MM.1S (cell line): Measurements from ENCODE around the gene RPS16.

Experiments
- DNase-seq: peaks from one replicate; pipeline ENCODE4 v3.0.0-alpha.2; 2015
- H2AFZ ChIP-seq: fragments of 300-600 bp; sonication (generic); 2 replicates; pipeline ENCODE4 v1.6.0; 2016; ENCODE audit warnings: antibody characterized with exemption, low read length
- H3F3A ChIP-seq: fragments of 300-600 bp; sonication (generic); 2 replicates; pipeline ENCODE4 v1.6.1; 2016; ENCODE audit warnings: mild to moderate bottlenecking, antibody characterized with exemption, low read length, moderate library complexity, mixed read lengths; ENCODE audit not compliant: insufficient read depth
- H3K27ac ChIP-seq: fragments of 300-600 bp; sonication (generic); 2 replicates; pipeline ENCODE4 v1.5.1; 2016; ENCODE audit warnings: mild to moderate bottlenecking, low read length
- H3K27me3 ChIP-seq: fragments of 300-600 bp; sonication (generic); replicated peaks from 2 replicates; pipeline ENCODE4 v1.6.0; 2016; ENCODE audit warnings: low read length; ENCODE audit not compliant: insufficient read depth
- H3K36me3 ChIP-seq: fragments of 300-600 bp; sonication (generic); replicated peaks from 2 replicates; pipeline ENCODE4 v1.6.1; 2016; ENCODE audit warnings: mild to moderate bottlenecking, low read length, mixed read lengths; ENCODE audit not compliant: insufficient read depth
- H3K4me1 ChIP-seq: fragments of 300-600 bp; sonication (generic); 2 replicates; pipeline ENCODE4 v1.6.1; 2016; ENCODE audit warnings: low read length, mixed read lengths
- H3K4me2 ChIP-seq: fragments of 300-600 bp; sonication (generic); 2 replicates; pipeline ENCODE4 v1.6.0; 2016; ENCODE audit warnings: low read depth, low read length
- H3K4me3 ChIP-seq: fragments of 300-600 bp; sonication (generic); 2 replicates; pipeline ENCODE4 v1.5.1; 2016; ENCODE audit warnings: low read length, mixed read lengths
- H3K79me2 ChIP-seq: fragments of 300-600 bp; sonication (generic); 2 replicates; pipeline ENCODE4 v1.6.1; 2016; ENCODE audit warnings: mixed run types, low read length, mixed read lengths
- H3K9ac ChIP-seq: fragments of 300-600 bp; sonication (generic); 2 replicates; pipeline ENCODE4 v1.6.1; 2016; ENCODE audit warnings: low read length, mixed read lengths
- H3K9me2 ChIP-seq: fragments of 300-600 bp; sonication (generic); replicated peaks from 2 replicates; pipeline ENCODE4 v1.6.1; 2016; ENCODE audit warnings: mild to moderate bottlenecking, low read length, mixed read lengths; ENCODE audit not compliant: insufficient read depth
- H3K9me3 ChIP-seq: fragments of 300-600 bp; sonication (generic); replicated peaks from 2 replicates; pipeline ENCODE4 v1.6.1; 2016; ENCODE audit warnings: mild to moderate bottlenecking, low read length, mixed read lengths; ENCODE audit not compliant: insufficient read depth
- H4K20me1 ChIP-seq: fragments of 300-600 bp; sonication (generic); 2 replicates; pipeline ENCODE4 v1.6.1; 2016; ENCODE audit warnings: mild to moderate bottlenecking, low read length, moderate library complexity, mixed read lengths; ENCODE audit not compliant: insufficient read depth
- CTCF ChIP-seq: fragments of 300-600 bp; sonication (generic); IDR thresholded peaks from 2 replicates; pipeline ENCODE4 v1.5.1; 2016; ENCODE audit warnings: antibody characterized with exemption, low read length, mixed read lengths
- EZH2 ChIP-seq: fragments of 300-600 bp; sonication (generic); optimal IDR thresholded peaks from 2 replicates; pipeline ENCODE3; 2017; ENCODE audit warnings: low read depth, mild to moderate bottlenecking, antibody characterized with exemption, low read length, mixed read lengths
- EZH2phosphoT487 ChIP-seq: fragments of 300-600 bp; sonication (generic); IDR thresholded peaks from 2 replicates; pipeline ENCODE4 v1.6.1; 2018; ENCODE audit warnings: antibody characterized with exemption, low read length

RPS16 gene

GRCh38 chr19:39472746-39473442 lies 37.1 kb upstream of the RPS16 start:
- no peak overlapping the region for H2AFZ ChIP-seq
- H3K9ac ChIP-seq = no peak overlapping the region
- TF ChIP-seq EZH2phosphoT487 (no peak), EZH2 (no peak), CTCF (no peak)
- no peak overlapping the region for H3K27ac ChIP-seq
- no peaks in the 10 kb centered on the region for H3K9me3 ChIP-seq
- no peaks in the 10 kb centered on the region; the same call in 1 of the 2 replicates for H3K79me2 ChIP-seq
- DNase-seq = no peak
- H3F3A ChIP-seq = 0 out of 2 replicates have a peak, but pooled peaks cover 5% of the 10 kb centered on the region
- H3K36me3 ChIP-seq = peaks cover 10% of the 10 kb centered on the region
- no peak overlapping the region for H3K4me2 ChIP-seq
- no peaks in the 10 kb centered on the region for H4K20me1 ChIP-seq
- no peaks in the 10 kb centered on the region for H3K4me1 ChIP-seq
- H3K27me3 ChIP-seq = no peaks in the 10 kb centered on the region
- H3K4me3 ChIP-seq = no peak overlapping the region
- H3K9me2 ChIP-seq = no peaks in the 10 kb centered on the region

DNA sequence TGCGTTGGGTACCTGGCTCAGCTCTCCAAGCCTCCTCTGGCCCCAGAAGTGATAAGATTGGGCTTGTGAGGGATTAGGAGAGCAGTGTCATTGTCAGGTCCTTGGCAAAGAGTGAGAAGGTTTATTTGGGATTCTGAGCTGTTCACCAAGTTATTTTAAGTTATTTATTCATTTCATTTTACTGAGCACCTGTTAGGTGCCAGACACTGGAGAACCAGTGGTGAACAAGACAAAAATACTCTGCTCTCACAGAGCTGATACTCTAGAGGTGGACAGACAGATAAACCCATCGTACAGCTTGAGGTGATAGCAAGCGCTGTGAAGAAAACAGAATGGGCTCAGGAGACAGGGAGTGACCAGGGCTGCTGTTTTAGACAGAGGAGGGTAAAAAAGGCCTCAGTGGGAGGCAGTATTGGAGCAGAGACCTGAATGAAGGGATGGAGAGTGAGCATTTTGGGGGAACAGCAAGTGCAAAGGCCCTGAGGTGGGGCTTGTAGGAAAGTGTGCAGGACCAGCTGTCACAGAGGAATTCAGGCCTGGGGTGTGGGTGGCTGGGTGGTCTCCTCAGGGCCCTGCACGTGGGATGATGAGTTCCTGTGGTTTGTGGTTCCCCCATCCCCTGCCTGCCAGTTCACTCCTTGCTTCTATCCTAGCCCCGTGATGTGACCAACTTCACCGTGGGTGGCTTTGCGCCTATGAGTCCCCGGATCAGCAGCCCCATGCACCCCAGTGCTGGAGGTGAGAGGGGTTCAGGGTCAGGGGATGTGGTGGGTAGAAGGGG lies 36.2 kb upstream of the RPS16 start:
- no peaks in the 10 kb centered on the region for H3K4me1 ChIP-seq
- H3K4me3 ChIP-seq = no peak overlapping the region
- H3K9me3 ChIP-seq = no peaks in the 10 kb centered on the region
- no peaks in the 10 kb centered on the region; the same call in 1 of the 2 replicates for H3K79me2 ChIP-seq
- no peak for DNase-seq
- H4K20me1 ChIP-seq = no peaks in the 10 kb centered on the region
- no peak overlapping the region for H3K4me2 ChIP-seq
- no peak overlapping the region for H3K9ac ChIP-seq
- TF ChIP-seq EZH2phosphoT487 = no peak
- TF ChIP-seq CTCF = no peak
- TF ChIP-seq EZH2 = no peak
- 0 out of 2 replicates have a peak, but pooled peaks cover 3% of the 10 kb centered on the region for H3F3A ChIP-seq
- no peak overlapping the region for H3K27ac ChIP-seq
- no peaks in the 10 kb centered on the region for H3K27me3 ChIP-seq
- H3K9me2 ChIP-seq = no peaks in the 10 kb centered on the region
- H2AFZ ChIP-seq = no peak overlapping the region
- H3K36me3 ChIP-seq = peaks cover 10% of the 10 kb centered on the region

DNA sequence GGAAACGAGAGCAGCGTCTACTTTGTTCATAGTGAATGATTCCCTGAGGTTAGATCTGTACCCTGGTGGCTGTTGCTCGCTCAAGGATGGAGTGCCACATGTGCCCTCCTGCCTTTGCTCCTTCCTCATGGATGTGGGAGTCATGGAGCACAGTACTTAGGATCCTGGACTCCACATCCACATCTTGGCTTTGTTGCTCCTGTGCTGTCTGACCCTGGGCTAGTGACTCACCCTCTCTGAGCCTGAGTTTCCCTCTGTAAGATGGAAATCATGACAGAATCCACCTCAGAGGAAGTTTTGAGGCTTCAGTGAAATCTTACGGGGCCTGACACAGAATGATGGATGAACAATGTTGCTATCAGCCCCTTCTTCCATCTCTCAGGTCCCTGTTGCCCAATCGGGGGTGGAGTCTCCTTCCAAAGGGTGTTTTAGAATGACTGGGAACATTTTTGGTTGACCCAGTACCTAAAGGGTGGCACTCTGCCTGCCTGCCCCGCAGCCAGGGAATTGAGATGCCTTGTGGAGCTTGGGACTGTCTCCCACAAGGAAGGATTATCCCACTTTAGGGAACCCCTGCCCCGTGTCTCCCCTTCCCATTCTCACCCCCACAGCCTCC lies 35.1 kb upstream of the RPS16 start:
- Histone ChIP-seq H3K9me3 (no peaks in the 10 kb centered on the region), H3F3A (0 out of 2 replicates have a peak, but pooled peaks cover 3% of the 10 kb centered on the region), H3K27me3 (no peaks in the 10 kb centered on the region), H3K9ac (no peak overlapping the region), H3K4me3 (no peak overlapping the region), H3K27ac (no peak overlapping the region), H2AFZ (no peak overlapping the region), H4K20me1 (no peaks in the 10 kb centered on the region), H3K4me2 (no peak overlapping the region), H3K4me1 (no peaks in the 10 kb centered on the region), H3K9me2 (no peaks in the 10 kb centered on the region), H3K36me3 (peaks cover 10% of the 10 kb centered on the region), H3K79me2 (peaks cover 3% of the 10 kb centered on the region)
- DNase-seq = no peak
- TF ChIP-seq CTCF (no peak), EZH2 (no peak)
